ENCODE results near the gene FBXW2. TPM values are rescaled to one million over a fixed set of nuclear protein-coding genes. Genes with fewer than 3 reads are reported as not detected.

The FBXW2 gene
- total RNA-seq, 2 experiments from 2014 or later: 30.0 to 69.0 TPM

- no peak overlapping the region for H2AFZ ChIP-seq (ENCODE audit: low read length)
- H3K4me1 ChIP-seq (ENCODE audit: insufficient read depth, low read length, poor library complexity, severe bottlenecking): no peaks in the 10 kb centered on the region
- no peak overlapping the region for H3K27ac ChIP-seq (ENCODE audit: low read depth, low read length, poor library complexity, severe bottlenecking)
- no peak for TF ChIP-seq CTCF (conservative IDR thresholded peaks at IDR 0.05; ENCODE audit: low read length)
- no peak for TF ChIP-seq EZH2phosphoT487 (IDR thresholded peaks at IDR 0.05; ENCODE audit: borderline replicate concordance, low read depth, low read length)
- H3K9me2 ChIP-seq (ENCODE audit: insufficient read depth, low read length): no peaks in the 10 kb centered on the region
- intact Hi-C loops (cut with micrococcal nuclease; ENCODE audit: unreplicated experiment): no loop called here
- DNase-seq (ENCODE audit: low spot score): no peak
- no TSS peak for BruUV-seq (replicated peaks)
- ChIA-PET CTCF (ENCODE audit: unreplicated experiment) (no interaction called here), POLR2A (no interaction called here)
- H3K9me3 ChIP-seq (ENCODE audit: low read length): no peaks in the 10 kb centered on the region
- H3K79me2 ChIP-seq (ENCODE audit: insufficient read depth, low read depth, low read length): no peaks in the 10 kb centered on the region
- H3K4me3 ChIP-seq (ENCODE audit: low read depth, low read length, poor library complexity, severe bottlenecking): no peak overlapping the region
- peaks cover 91% of the 10 kb centered on the region for H3K36me3 ChIP-seq (ENCODE audit: insufficient read depth, low read length)
- H3K4me2 ChIP-seq (ENCODE audit: low read length): no peak overlapping the region
- no peaks in the 10 kb centered on the region for H4K20me1 ChIP-seq (ENCODE audit: insufficient read depth, low read length)
These were observed 36.4 kb upstream of the FBXW2 start for GRCh38 chr9:120829650-120830049.

- TF ChIP-seq CTCF (conservative IDR thresholded peaks at IDR 0.05; ENCODE audit: low read length) (no peak), EZH2phosphoT487 (IDR thresholded peaks at IDR 0.05; ENCODE audit: borderline replicate concordance, low read depth, low read length) (no peak)
- Histone ChIP-seq H4K20me1 (ENCODE audit: insufficient read depth, low read length) (no peaks in the 10 kb centered on the region), H3K36me3 (ENCODE audit: insufficient read depth, low read length) (peaks cover 94% of the 10 kb centered on the region), H3K79me2 (ENCODE audit: insufficient read depth, low read depth, low read length) (no peaks in the 10 kb centered on the region), H3K4me3 (ENCODE audit: low read depth, low read length, poor library complexity, severe bottlenecking) (no peak overlapping the region), H2AFZ (ENCODE audit: low read length) (no peak overlapping the region), H3K4me1 (ENCODE audit: insufficient read depth, low read length, poor library complexity, severe bottlenecking) (no peaks in the 10 kb centered on the region), H3K4me2 (ENCODE audit: low read length) (no peak overlapping the region), H3K27ac (ENCODE audit: low read depth, low read length, poor library complexity, severe bottlenecking) (no peak overlapping the region), H3K9me2 (ENCODE audit: insufficient read depth, low read length) (no peaks in the 10 kb centered on the region), H3K9me3 (ENCODE audit: low read length) (no peaks in the 10 kb centered on the region)
- BruUV-seq (replicated peaks): no TSS peak
- intact Hi-C loops (cut with micrococcal nuclease; ENCODE audit: unreplicated experiment): loop anchor here (5.0 kb wide), 1 partner anchor 617 kb away; no protein-coding TSS in a partner anchor
- no peak for DNase-seq (ENCODE audit: low spot score)
- CTCF ChIA-PET (ENCODE audit: unreplicated experiment): no interaction called here
- POLR2A ChIA-PET: no interaction called here
These were observed 26.9 kb upstream of the FBXW2 start for GRCh38 chr9:120820095-120820494.

- CTCF ChIA-PET (ENCODE audit: unreplicated experiment): no interaction called here
- no peaks in the 10 kb centered on the region for H3K79me2 ChIP-seq (ENCODE audit: insufficient read depth, low read depth, low read length)
- no TSS peak for BruUV-seq (replicated peaks)
- no peak for DNase-seq (ENCODE audit: low spot score)
- POLR2A ChIA-PET: no interaction called here
- TF ChIP-seq EZH2phosphoT487 (IDR thresholded peaks at IDR 0.05; ENCODE audit: borderline replicate concordance, low read depth, low read length) (no peak), CTCF (conservative IDR thresholded peaks at IDR 0.05; ENCODE audit: low read length) (no peak)
- H3K9me3 ChIP-seq (ENCODE audit: low read length): no peaks in the 10 kb centered on the region
- H3K9me2 ChIP-seq (ENCODE audit: insufficient read depth, low read length): no peaks in the 10 kb centered on the region
- no peak overlapping the region for H3K27ac ChIP-seq (ENCODE audit: low read depth, low read length, poor library complexity, severe bottlenecking)
- intact Hi-C loops (cut with micrococcal nuclease; ENCODE audit: unreplicated experiment): no loop called here
- H4K20me1 ChIP-seq (ENCODE audit: insufficient read depth, low read length): no peaks in the 10 kb centered on the region
- H3K4me3 ChIP-seq (ENCODE audit: low read depth, low read length, poor library complexity, severe bottlenecking): no peak overlapping the region
- H3K4me2 ChIP-seq (ENCODE audit: low read length): no peak overlapping the region
- peaks cover 85% of the 10 kb centered on the region for H3K36me3 ChIP-seq (ENCODE audit: insufficient read depth, low read length)
- H2AFZ ChIP-seq (ENCODE audit: low read length): no peak overlapping the region
- H3K4me1 ChIP-seq (ENCODE audit: insufficient read depth, low read length, poor library complexity, severe bottlenecking): no peaks in the 10 kb centered on the region
These were observed 25.4 kb upstream of the FBXW2 start for GRCh38 chr9:120818595-120818994.
